Measurements from ENCODE around the gene RREB1. TPM values are rescaled to one million over a fixed set of nuclear protein-coding genes. Genes with fewer than 3 reads are reported as not detected.

Gene RREB1
- polyA plus RNA-seq, 1 donor (not counting 4 experiments of a cell fraction or from before 2014, with no cell fraction given): 6.1 TPM

- no peak overlapping the region for H3K4me2 ChIP-seq (ENCODE audit: control insufficient read depth, extremely low read depth, insufficient read depth, low read depth, low read length)
- no peak for FAIRE-seq
Observed at GRCh38 chr6:7062451-7063162, 45.2 kb upstream of the RREB1 start.

GRCh38 chr6:7067305-7067704 is 40.5 kb upstream of the RREB1 start:
- Histone ChIP-seq H3K4me2 (ENCODE audit: control insufficient read depth, extremely low read depth, insufficient read depth, low read depth, low read length) (no peak overlapping the region), H4K20me1 (ENCODE audit: control insufficient read depth, extremely low read depth, insufficient read depth, low read length) (no peaks in the 10 kb centered on the region), H3K27ac (ENCODE audit: control insufficient read depth, insufficient read depth, low read length) (no peak overlapping the region), H3K9me1 (ENCODE audit: control insufficient read depth, extremely low read depth, insufficient read depth, low read length) (no peaks in the 10 kb centered on the region), H2AFZ (ENCODE audit: control insufficient read depth, low read length) (no peak overlapping the region), H3K27me3 (ENCODE audit: control insufficient read depth, extremely low read depth, insufficient read depth, low read length) (no peaks in the 10 kb centered on the region), H3K36me3 (ENCODE audit: control insufficient read depth in 2 of 2, extremely low read depth in 1 of 2, insufficient read depth in 2 of 2, low read length in 2 of 2) (no peaks in the 10 kb centered on the region), H3K79me2 (ENCODE audit: control insufficient read depth, insufficient read depth, low read length) (no peaks in the 10 kb centered on the region), H3K4me1 (ENCODE audit: control insufficient read depth, extremely low read depth, insufficient read depth, low read length) (peaks cover 3% of the 10 kb centered on the region), H3K9ac (ENCODE audit: control insufficient read depth, extremely low read depth, insufficient read depth, low read length) (no peak overlapping the region), H3K4me3 (ENCODE audit: control insufficient read depth in 2 of 3, extremely low read depth in 1 of 3, insufficient read depth in 2 of 3, low read depth in 1 of 3, low read length in 3 of 3) (no peak overlapping the region), H3K9me3 (ENCODE audit: control insufficient read depth, low read depth, low read length) (no peaks in the 10 kb centered on the region)
- DNase-seq (ENCODE audit: low read depth, low spot score): no peak
- TF ChIP-seq EZH2 (IDR thresholded peaks at IDR 0.05; ENCODE audit: low read length): no peak
- no peak for TF ChIP-seq CTCF (optimal IDR thresholded peaks at IDR 0.05 in 1 of 3, IDR thresholded peaks at IDR 0.05 in 1 of 3, conservative IDR thresholded peaks at IDR 0.05 in 1 of 3; ENCODE audit: extremely low read depth in 1 of 3, insufficient read depth in 2 of 3, low read length in 3 of 3)
- dilution Hi-C loops (cut with MboI; ENCODE audit: extremely low pct_ligation_motif_present, low sequenced_read_pairs): no loop called here
- FAIRE-seq: no peak

More at GRCh38 chr6:7062451-7063162, 45.2 kb upstream of the RREB1 start:
- H3K9ac ChIP-seq (ENCODE audit: control insufficient read depth, extremely low read depth, insufficient read depth, low read length): no peak overlapping the region
- H3K27me3 ChIP-seq (ENCODE audit: control insufficient read depth, extremely low read depth, insufficient read depth, low read length): no peaks in the 10 kb centered on the region
- H3K79me2 ChIP-seq (ENCODE audit: control insufficient read depth, insufficient read depth, low read length): no peaks in the 10 kb centered on the region
- DNase-seq (ENCODE audit: low read depth, low spot score): no peak
- peaks cover 37% of the 10 kb centered on the region for H3K4me1 ChIP-seq (ENCODE audit: control insufficient read depth, extremely low read depth, insufficient read depth, low read length)
- H3K9me1 ChIP-seq (ENCODE audit: control insufficient read depth, extremely low read depth, insufficient read depth, low read length): no peaks in the 10 kb centered on the region
- no peak overlapping the region for H3K27ac ChIP-seq (ENCODE audit: control insufficient read depth, insufficient read depth, low read length)
- H2AFZ ChIP-seq (ENCODE audit: control insufficient read depth, low read length): no peak overlapping the region
- no peak overlapping the region for H3K4me3 ChIP-seq (ENCODE audit: control insufficient read depth in 2 of 3, extremely low read depth in 1 of 3, insufficient read depth in 2 of 3, low read depth in 1 of 3, low read length in 3 of 3)
- dilution Hi-C loops (cut with MboI; ENCODE audit: extremely low pct_ligation_motif_present, low sequenced_read_pairs): no loop called here
- no peaks in the 10 kb centered on the region for H3K9me3 ChIP-seq (ENCODE audit: control insufficient read depth, low read depth, low read length)
- H4K20me1 ChIP-seq (ENCODE audit: control insufficient read depth, extremely low read depth, insufficient read depth, low read length): no peaks in the 10 kb centered on the region
- TF ChIP-seq EZH2 (IDR thresholded peaks at IDR 0.05; ENCODE audit: low read length): no peak
- no peak for TF ChIP-seq CTCF (optimal IDR thresholded peaks at IDR 0.05 in 1 of 3, IDR thresholded peaks at IDR 0.05 in 1 of 3, conservative IDR thresholded peaks at IDR 0.05 in 1 of 3; ENCODE audit: extremely low read depth in 1 of 3, insufficient read depth in 2 of 3, low read length in 3 of 3)
- no peaks in the 10 kb centered on the region for H3K36me3 ChIP-seq (ENCODE audit: control insufficient read depth in 2 of 2, extremely low read depth in 1 of 2, insufficient read depth in 2 of 2, low read length in 2 of 2)

All from keratinocyte (primary cell).